RWPE1 (cell line): ENCODE data around the gene ATP2B2.

ENCODE experiments used
- CTCF ChIA-PET: fragments of 350-600 bp; sonication (Branson Sonifier 250); formaldehyde crosslinking; extraction: SDS; loops from one replicate; lab custom pipeline; 2021; lab: Yijun Ruan, JAX
- POLR2A ChIA-PET: fragments of 400-600 bp; formaldehyde crosslinking; extraction: SDS; loops from one replicate; lab custom pipeline; 2020; ENCODE audit warnings: antibody characterized with exemption; ENCODE audit not compliant: low non-redundant PET; lab: Yijun Ruan, JAX
- DNase-seq: peaks from one replicate; pipeline ENCODE4 v3.0.0; 2012; ENCODE audit warnings: low spot score
- H3K27ac ChIP-seq: fragments of 450-650 bp; 2 replicates; pipeline ENCODE4 v1.5.1; 2017
- CTCF ChIP-seq: fragments of 450-650 bp; conservative IDR thresholded peaks from 2 replicates; pipeline ENCODE4 v1.5.1; 2017; ENCODE audit warnings: low read depth, mild to moderate bottlenecking

The ATP2B2 gene

GRCh38 chr3:10551139-10551538, 45.8 kb upstream of the ATP2B2 start:
- ChIA-PET CTCF (no interaction called here), POLR2A (no interaction called here)
- DNase-seq: no peak
- no peak for TF ChIP-seq CTCF
- H3K27ac ChIP-seq: no peak overlapping the region

DNA sequence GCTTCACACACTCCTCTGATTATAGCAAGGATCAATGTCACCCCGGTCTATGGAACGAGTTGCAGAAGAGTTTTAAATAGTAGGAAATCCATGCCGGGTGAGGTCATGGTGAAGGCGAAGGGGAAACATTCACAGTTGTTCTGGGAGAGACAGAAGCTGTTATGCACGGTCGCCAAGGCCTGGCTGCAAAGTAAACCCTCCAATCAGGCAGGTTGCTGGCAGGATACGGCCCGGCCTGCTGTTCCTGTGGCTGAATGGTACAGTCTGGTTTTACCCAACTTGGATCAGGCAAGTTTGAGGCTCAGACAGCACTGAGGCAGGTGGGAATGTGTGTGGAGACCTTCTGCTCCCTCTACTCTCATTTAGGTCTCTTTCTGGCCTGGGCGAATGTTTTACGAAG, 45.3 kb upstream of the ATP2B2 start:
- POLR2A ChIA-PET: no interaction called here
- TF ChIP-seq CTCF: no peak
- CTCF ChIA-PET: no interaction called here
- no peak overlapping the region for H3K27ac ChIP-seq
- no peak for DNase-seq

GRCh38 chr3:10549617-10550230, 44.3 kb upstream of the ATP2B2 start:
- H3K27ac ChIP-seq: no peak overlapping the region
- CTCF ChIA-PET: interaction anchor here (0.8 kb wide), 1 partner anchor 34 kb away, joined by 3 read pairs; no protein-coding TSS in a partner anchor
- DNase-seq: no peak
- POLR2A ChIA-PET: interaction anchor here (0.7 kb wide), 1 partner anchor 229 kb away, joined by 3 read pairs; no protein-coding TSS in a partner anchor
- no peak for TF ChIP-seq CTCF

- ChIA-PET POLR2A (interaction anchor here (0.7 kb wide), 1 partner anchor 230 kb away, joined by 3 read pairs; no protein-coding TSS in a partner anchor), CTCF (interaction anchor here (0.8 kb wide), 1 partner anchor 33 kb away, joined by 3 read pairs; no protein-coding TSS in a partner anchor)
- no peak overlapping the region for H3K27ac ChIP-seq
- no peak for TF ChIP-seq CTCF
- no peak for DNase-seq
Measured at GRCh38 chr3:10548992-10549391, 43.6 kb upstream of the ATP2B2 start.

- DNase-seq: no peak
- H3K27ac ChIP-seq: no peak overlapping the region
- CTCF ChIA-PET: no interaction called here
- TF ChIP-seq CTCF: no peak
- POLR2A ChIA-PET: no interaction called here
Measured at GRCh38 chr3:10547841-10548783, 42.7 kb upstream of the ATP2B2 start.

DNA sequence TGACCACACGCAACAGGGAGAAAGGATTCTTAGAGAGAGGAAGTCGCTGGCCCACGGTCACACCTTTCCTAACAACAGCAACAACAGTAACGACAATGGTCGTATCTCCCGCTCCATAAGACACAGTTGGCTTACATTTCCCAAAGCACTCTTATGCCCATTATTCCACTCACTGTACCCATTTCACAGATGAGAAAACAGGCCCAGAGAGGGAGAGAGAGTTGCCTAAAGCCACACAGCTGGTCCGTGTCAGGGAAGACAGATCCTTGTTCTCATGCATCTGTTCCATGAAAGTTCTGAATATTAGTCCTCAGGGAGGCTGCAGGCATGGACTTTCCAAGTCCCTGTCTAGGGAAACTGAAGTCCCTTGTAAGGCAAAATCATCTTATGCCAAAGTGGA, 42.0 kb upstream of the ATP2B2 start:
- no peak overlapping the region for H3K27ac ChIP-seq
- CTCF ChIA-PET: no interaction called here
- POLR2A ChIA-PET: no interaction called here
- DNase-seq: no peak
- TF ChIP-seq CTCF: no peak
